A673 (cell line): ENCODE measurements around the gene CYP2R1. TPM values are rescaled to one million over a fixed set of nuclear protein-coding genes. Genes with fewer than 3 reads are reported as not detected.

Source experiments
- BruUV-seq: library from RNA; stranded (reverse); fragments of 400-500 nt; replicated peaks from 2 replicates; lab custom pipeline; 2021; lab: Mats Ljungman, UMichigan
- CTCF ChIA-PET: fragments of 300-600 bp; sonication (Branson Sonifier 250); formaldehyde crosslinking; loops from one replicate; lab custom pipeline; 2022; ENCODE audit warnings: antibody characterized with exemption; lab: Charles Lee
- POLR2A ChIA-PET: fragments of 300-600 bp; sonication (Branson Sonifier 250); formaldehyde crosslinking; loops from one replicate; lab custom pipeline; 2022; ENCODE audit warnings: antibody characterized with exemption; ENCODE audit not compliant: low non-redundant PET; lab: Charles Lee
- DNase-seq: peaks from one replicate; pipeline ENCODE4 v3.0.0-alpha.2; 2015; ENCODE audit warnings: low spot score
- H3K27ac ChIP-seq: fragments of 200-600 bp; sonication (generic); 2 replicates; pipeline ENCODE4 v1.5.1; 2016; ENCODE audit warnings: mixed run types, low read depth, mild to moderate bottlenecking, mixed read lengths, antibody characterized with exemption, low read length; ENCODE audit not compliant: poor library complexity, severe bottlenecking
- H3K27me3 ChIP-seq: fragments of 200-600 bp; sonication (generic); replicated peaks from 2 replicates; pipeline ENCODE4 v1.6.1; 2017; ENCODE audit warnings: mixed run types, low read depth, mild to moderate bottlenecking, mixed read lengths, antibody characterized with exemption, low read length; ENCODE audit not compliant: insufficient read depth, poor library complexity
- H3K36me3 ChIP-seq: fragments of 200-600 bp; sonication (generic); 2 replicates; pipeline ENCODE4 v1.6.1; 2016; ENCODE audit warnings: mixed run types, mild to moderate bottlenecking, mixed read lengths, antibody characterized with exemption, low read length; ENCODE audit not compliant: insufficient read depth, poor library complexity, severe bottlenecking
- H3K4me1 ChIP-seq: fragments of 200-600 bp; sonication (generic); 2 replicates; pipeline ENCODE4 v1.6.1; 2017; ENCODE audit warnings: mixed run types, mild to moderate bottlenecking, mixed read lengths, antibody characterized with exemption, low read length; ENCODE audit not compliant: insufficient read depth, poor library complexity, severe bottlenecking
- H3K4me3 ChIP-seq: fragments of 200-600 bp; sonication (generic); 2 replicates; pipeline ENCODE4 v1.5.1; 2016; ENCODE audit warnings: low read depth, mixed run types, mild to moderate bottlenecking, mixed read lengths, low read length; ENCODE audit not compliant: poor library complexity, severe bottlenecking
- H3K9me3 ChIP-seq: fragments of 200-600 bp; sonication (generic); 2 replicates; pipeline ENCODE4 v1.6.1; 2016; ENCODE audit warnings: mixed run types, low read depth, mild to moderate bottlenecking, mixed read lengths, antibody characterized with exemption, low read length; ENCODE audit not compliant: poor library complexity, severe bottlenecking
- EZH2 ChIP-seq: fragments of 200-600 bp; sonication (generic); IDR thresholded peaks from 2 replicates; pipeline ENCODE4 v1.6.1; 2017; ENCODE audit warnings: borderline replicate concordance, low read depth, mild to moderate bottlenecking, mixed read lengths, antibody characterized with exemption, low read length; ENCODE audit not compliant: poor library complexity, severe bottlenecking
- intact Hi-C: fragments of 100-400 bp; cut with micrococcal nuclease; formaldehyde crosslinking; loops from one replicate; pipeline ENCODE4 v1.10.0; 2022; ENCODE audit not compliant: unreplicated experiment
- total RNA-seq: library from RNA; stranded (reverse); gene quantifications from 2 replicates; pipeline ENCODE4 v1.2.3, GENCODE V29; 2021
- TF ChIP-seq, protein P1 (sequence below): fragments of 300-800, 200-600 bp; sonication (generic); conservative IDR thresholded peaks from 2 replicates; pipeline ENCODE4 v1.5.1; 2017; ENCODE audit warnings: low read depth, mild to moderate bottlenecking, antibody characterized with exemption, low read length, moderate library complexity, mixed read lengths

Gene CYP2R1
- total RNA-seq, 1 experiment from 2014 or later, result 17.6 TPM

DNA sequence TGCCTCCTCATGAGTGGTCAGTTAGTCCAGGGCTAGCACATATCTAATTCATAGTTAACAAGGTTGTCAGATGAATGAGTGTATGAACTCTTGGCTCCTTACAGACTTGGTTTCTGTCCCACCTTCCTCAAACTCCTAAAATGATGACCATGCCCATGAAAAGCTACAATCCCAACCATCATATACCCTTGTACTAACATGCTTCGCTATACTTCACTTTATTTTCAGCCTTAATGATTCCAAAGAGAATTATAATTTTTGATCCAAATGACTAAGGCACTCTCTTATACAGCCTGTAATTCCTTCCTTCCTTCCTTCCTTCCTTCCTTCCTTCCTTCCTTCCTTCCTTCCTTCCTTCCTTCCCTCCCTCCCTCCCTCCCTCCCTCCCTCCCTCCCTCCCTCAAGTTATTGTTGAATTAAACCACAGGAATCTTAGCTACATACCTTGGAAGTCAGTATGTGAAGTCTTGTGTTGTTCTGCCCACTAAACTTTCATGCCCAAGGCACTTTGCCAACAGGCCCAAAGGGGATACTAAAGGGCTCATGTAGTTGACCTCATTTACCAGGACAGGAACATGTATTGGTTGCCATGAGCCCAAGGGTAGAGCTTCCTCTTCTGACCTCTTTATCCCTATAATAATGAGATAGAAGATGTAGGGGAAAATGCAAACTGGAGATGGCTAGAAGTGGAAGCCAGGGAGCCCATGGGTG, 42.8 kb upstream of the CYP2R1 start:
- intact Hi-C loops, result no loop called here
- no TSS peak for BruUV-seq
- CTCF ChIA-PET, result interaction anchor here (0.7 to 1.5 kb wide), 2 partner anchors 145 to 1192 kb away, joined by 3 to 4 read pairs; no protein-coding TSS in a partner anchor

DNA sequence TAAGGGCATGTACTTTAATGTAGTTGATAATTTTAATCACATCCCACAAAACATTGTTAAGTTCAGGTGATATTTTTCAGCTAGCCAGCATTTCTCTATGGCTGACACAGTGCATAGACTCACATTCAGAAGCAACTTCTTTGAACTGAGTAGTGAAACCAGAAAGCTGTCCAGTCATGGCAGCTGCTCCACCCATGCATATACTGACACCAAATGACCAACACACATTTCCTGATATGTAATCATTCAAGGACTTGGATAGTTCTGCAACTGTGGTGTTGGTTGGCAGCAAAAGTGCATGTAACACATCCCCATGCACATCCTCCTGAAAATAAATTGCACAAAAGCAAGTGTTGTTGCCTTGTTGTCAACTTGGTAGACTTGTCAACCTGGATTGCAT, 40.4 kb upstream of the CYP2R1 start:
- Histone ChIP-seq H3K27ac (no peak overlapping the region), H3K9me3 (peaks cover 10% of the 10 kb centered on the region), H3K4me1 (peaks cover 17% of the 10 kb centered on the region), H3K36me3 (peaks cover 5% of the 10 kb centered on the region), H3K27me3 (no peaks in the 10 kb centered on the region), H3K4me3 (no peak overlapping the region)
- TF ChIP-seq, protein P1, sequence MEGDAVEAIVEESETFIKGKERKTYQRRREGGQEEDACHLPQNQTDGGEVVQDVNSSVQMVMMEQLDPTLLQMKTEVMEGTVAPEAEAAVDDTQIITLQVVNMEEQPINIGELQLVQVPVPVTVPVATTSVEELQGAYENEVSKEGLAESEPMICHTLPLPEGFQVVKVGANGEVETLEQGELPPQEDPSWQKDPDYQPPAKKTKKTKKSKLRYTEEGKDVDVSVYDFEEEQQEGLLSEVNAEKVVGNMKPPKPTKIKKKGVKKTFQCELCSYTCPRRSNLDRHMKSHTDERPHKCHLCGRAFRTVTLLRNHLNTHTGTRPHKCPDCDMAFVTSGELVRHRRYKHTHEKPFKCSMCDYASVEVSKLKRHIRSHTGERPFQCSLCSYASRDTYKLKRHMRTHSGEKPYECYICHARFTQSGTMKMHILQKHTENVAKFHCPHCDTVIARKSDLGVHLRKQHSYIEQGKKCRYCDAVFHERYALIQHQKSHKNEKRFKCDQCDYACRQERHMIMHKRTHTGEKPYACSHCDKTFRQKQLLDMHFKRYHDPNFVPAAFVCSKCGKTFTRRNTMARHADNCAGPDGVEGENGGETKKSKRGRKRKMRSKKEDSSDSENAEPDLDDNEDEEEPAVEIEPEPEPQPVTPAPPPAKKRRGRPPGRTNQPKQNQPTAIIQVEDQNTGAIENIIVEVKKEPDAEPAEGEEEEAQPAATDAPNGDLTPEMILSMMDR, result no peak
- no peak for TF ChIP-seq EZH2
- intact Hi-C loops, result no loop called here
- POLR2A ChIA-PET, result no interaction called here
- no peak for DNase-seq
- CTCF ChIA-PET, result no interaction called here
- BruUV-seq, result no TSS peak

More for the DNA sequence above, 42.8 kb upstream of the CYP2R1 start:
- Histone ChIP-seq H3K27me3 (no peaks in the 10 kb centered on the region), H3K27ac (peak overlapping the region; percentile 90), H3K4me1 (peaks cover 17% of the 10 kb centered on the region), H3K4me3 (no peak overlapping the region), H3K9me3 (peaks cover 4% of the 10 kb centered on the region), H3K36me3 (peaks cover 5% of the 10 kb centered on the region)
- POLR2A ChIA-PET, result no interaction called here
- peak; percentile 75 for DNase-seq
- TF ChIP-seq EZH2, result no peak
- TF ChIP-seq, protein P1, result no peak

DNA sequence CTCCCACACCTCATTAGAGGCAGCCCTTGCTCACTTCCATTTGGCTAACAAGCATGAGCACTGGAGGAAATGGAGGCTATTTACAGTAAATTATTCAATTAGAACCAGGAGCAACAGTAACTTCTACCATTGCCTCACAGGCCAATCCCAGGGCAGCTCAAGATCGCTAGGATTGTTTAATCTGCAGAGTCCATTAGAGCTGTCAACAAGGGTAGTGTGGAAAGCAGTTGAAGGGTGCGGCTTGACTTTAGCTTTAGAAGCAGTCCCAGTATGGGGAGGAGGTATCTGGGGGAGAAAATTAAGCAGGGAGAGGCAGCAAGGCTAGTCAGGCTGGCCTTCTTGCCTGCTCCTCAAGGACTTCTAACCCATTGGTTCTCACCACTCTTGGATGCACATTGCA, 38.3 kb upstream of the CYP2R1 start:
- Histone ChIP-seq H3K9me3 (peaks cover 10% of the 10 kb centered on the region), H3K4me3 (no peak overlapping the region), H3K36me3 (peaks cover 5% of the 10 kb centered on the region), H3K4me1 (peaks cover 12% of the 10 kb centered on the region), H3K27me3 (no peaks in the 10 kb centered on the region), H3K27ac (peak overlapping the region; percentile 42)
- peak; percentile 86 for DNase-seq
- ChIA-PET POLR2A (no interaction called here), CTCF (interaction anchor here (0.6 to 1.2 kb wide), 2 partner anchors 22 kb away, joined by 3 to 6 read pairs; no protein-coding TSS in a partner anchor)
- intact Hi-C loops, result no loop called here
- TF ChIP-seq EZH2, result no peak
- TF ChIP-seq, protein P1, result no peak
- no TSS peak for BruUV-seq
